A673 (cell line): ENCODE results near the gene ADNP.

Source experiments
- CTCF ChIP-seq: fragments of 300-800, 200-600 bp; sonication (generic); conservative IDR thresholded peaks from 2 replicates; pipeline ENCODE4 v1.5.1; 2017; ENCODE audit warnings: low read depth, mild to moderate bottlenecking, antibody characterized with exemption, low read length, moderate library complexity, mixed read lengths
- EZH2 ChIP-seq: fragments of 200-600 bp; sonication (generic); IDR thresholded peaks from 2 replicates; pipeline ENCODE4 v1.6.1; 2017; ENCODE audit warnings: borderline replicate concordance, low read depth, mild to moderate bottlenecking, mixed read lengths, antibody characterized with exemption, low read length; ENCODE audit not compliant: poor library complexity, severe bottlenecking

- no peak for TF ChIP-seq CTCF
- no peak for TF ChIP-seq EZH2
Measured at GRCh38 chr20:50918403-50918802, 12.8 kb downstream of the ADNP start.
